H9 (cell line): ENCODE measurements around the gene SPEG. TPM values are rescaled to one million over a fixed set of nuclear protein-coding genes. Genes with fewer than 3 reads are reported as not detected.

ENCODE experiments used
- DNase-seq: peaks from one replicate; pipeline ENCODE4 v3.0.0-alpha.2; 2017
- H2AFZ ChIP-seq: one replicate; pipeline ENCODE4 v1.6.1; 2013; ENCODE audit warnings: mild to moderate bottlenecking, low read length, control low read depth, moderate library complexity
- H2AK5ac ChIP-seq: 2 replicates; pipeline ENCODE4 v1.6.1; 2013; ENCODE audit warnings: low read length, control low read depth, mixed read lengths; ENCODE audit not compliant: insufficient read length
- H2BK120ac ChIP-seq: one replicate; pipeline ENCODE4 v1.6.1; 2013; ENCODE audit warnings: low read depth, mild to moderate bottlenecking, low read length, control low read depth, inconsistent platforms; ENCODE audit not compliant: poor library complexity, severe bottlenecking
- H2BK12ac ChIP-seq: 2 replicates; pipeline ENCODE4 v1.6.1; 2013; ENCODE audit warnings: low read length, control low read depth, mixed read lengths, low read depth; ENCODE audit not compliant: insufficient read length
- H2BK15ac ChIP-seq: 2 replicates; pipeline ENCODE4 v1.6.1; 2013; ENCODE audit warnings: low read depth, low read length, control low read depth
- H2BK20ac ChIP-seq: one replicate; pipeline ENCODE4 v1.6.1; 2013; ENCODE audit warnings: low read depth, mild to moderate bottlenecking, low read length, control low read depth, inconsistent platforms; ENCODE audit not compliant: poor library complexity, severe bottlenecking
- H2BK5ac ChIP-seq: 2 replicates; pipeline ENCODE4 v1.6.1; 2013; ENCODE audit warnings: low read length, control low read depth, mixed read lengths; ENCODE audit not compliant: insufficient read length
- H3K14ac ChIP-seq: 2 replicates; pipeline ENCODE4 v1.6.1; 2013; ENCODE audit warnings: low read length, control low read depth; ENCODE audit not compliant: insufficient read depth
- H3K18ac ChIP-seq: 2 replicates; pipeline ENCODE4 v1.6.1; 2013; ENCODE audit warnings: low read depth, mild to moderate bottlenecking, mixed read lengths, low read length, control low read depth; ENCODE audit not compliant: insufficient read length
- H3K23ac ChIP-seq: 2 replicates; pipeline ENCODE4 v1.6.1; 2013; ENCODE audit warnings: low read length, control low read depth, mixed read lengths, low read depth; ENCODE audit not compliant: insufficient read length
- H3K23me2 ChIP-seq: 2 replicates; pipeline ENCODE4 v1.6.1; 2013; ENCODE audit warnings: low read depth, mild to moderate bottlenecking, mixed read lengths, low read length, control low read depth; ENCODE audit not compliant: insufficient read length, poor library complexity, severe bottlenecking
- H3K27ac ChIP-seq: 2 replicates; pipeline ENCODE4 v1.5.1; 2013; ENCODE audit warnings: low read length, control low read depth, mixed read lengths, low read depth; ENCODE audit not compliant: insufficient read length
- H3K27me3 ChIP-seq: 2 replicates; pipeline ENCODE4 v1.6.1; 2013; ENCODE audit warnings: low read length, control low read depth, inconsistent platforms; ENCODE audit not compliant: insufficient read depth
- H3K4ac ChIP-seq: 2 replicates; pipeline ENCODE4 v1.6.1; 2013; ENCODE audit warnings: low read depth, mild to moderate bottlenecking, control low read depth, inconsistent platforms, low read length, moderate library complexity
- H3K4me1 ChIP-seq: 2 replicates; pipeline ENCODE4 v1.6.1; 2013; ENCODE audit warnings: low read length, control low read depth, inconsistent platforms; ENCODE audit not compliant: insufficient read depth
- H3K4me2 ChIP-seq: 2 replicates; pipeline ENCODE4 v1.6.1; 2013; ENCODE audit warnings: low read length, control low read depth, mixed read lengths; ENCODE audit not compliant: insufficient read length, insufficient read depth
- H3K56ac ChIP-seq: 2 replicates; pipeline ENCODE4 v1.6.1; 2013; ENCODE audit warnings: low read depth, mild to moderate bottlenecking, mixed read lengths, low read length, control low read depth; ENCODE audit not compliant: insufficient read length
- H3K79me1 ChIP-seq: 2 replicates; pipeline ENCODE4 v1.6.1; 2013; ENCODE audit warnings: low read depth, mild to moderate bottlenecking, moderate library complexity, low read length, control low read depth, inconsistent platforms; ENCODE audit not compliant: insufficient read depth, poor library complexity, severe bottlenecking
- H3K79me2 ChIP-seq: 2 replicates; pipeline ENCODE4 v1.6.1; 2013; ENCODE audit warnings: low read length, control low read depth, inconsistent platforms; ENCODE audit not compliant: insufficient read depth
- H3K9ac ChIP-seq: 2 replicates; pipeline ENCODE4 v1.6.1; 2013; ENCODE audit warnings: low read length, control low read depth, mixed read lengths; ENCODE audit not compliant: insufficient read length; ENCODE audit errors: extremely low read depth
- H3K9me3 ChIP-seq: one replicate; pipeline ENCODE4 v1.6.1; 2013; ENCODE audit warnings: low read depth, low read length, inconsistent platforms; ENCODE audit not compliant: control insufficient read depth
- H3T11ph ChIP-seq: one replicate; pipeline ENCODE4 v1.6.1; 2013; ENCODE audit warnings: mild to moderate bottlenecking, low read length, control low read depth, inconsistent platforms
- H4K20me1 ChIP-seq: one replicate; pipeline ENCODE4 v1.6.1; 2013; ENCODE audit not compliant: control insufficient read depth, insufficient read length, insufficient read depth
- H4K5ac ChIP-seq: 2 replicates; pipeline ENCODE4 v1.6.1; 2013; ENCODE audit warnings: low read depth, mild to moderate bottlenecking, mixed read lengths, low read length, control low read depth; ENCODE audit not compliant: insufficient read length
- H4K8ac ChIP-seq: replicated peaks from 2 replicates; pipeline ENCODE4 v1.6.1; 2013; ENCODE audit warnings: low read length, control low read depth, mixed read lengths, low read depth; ENCODE audit not compliant: insufficient read length
- H4K91ac ChIP-seq: 2 replicates; pipeline ENCODE4 v1.6.1; 2013; ENCODE audit warnings: low read depth, mild to moderate bottlenecking, moderate library complexity, mixed read lengths, low read length, control low read depth; ENCODE audit not compliant: insufficient read length
- H3K27ac Mint-ChIP-seq, 3 experiments: 2 replicates in 2 of 3; 3 replicates in 1 of 3; pipeline ENCODE4 v1.8.0; 2020 to 2021; ENCODE audit warnings: mixed read lengths in 3 of 3, mild to moderate bottlenecking in 1 of 3, moderate library complexity in 1 of 3
- H3K27me3 Mint-ChIP-seq: 2 replicates; pipeline ENCODE4 v1.8.0; 2021; ENCODE audit warnings: low read depth, mild to moderate bottlenecking, moderate library complexity, mixed read lengths
- H3K36me3 Mint-ChIP-seq, 3 experiments: 2 replicates in 2 of 3; 3 replicates in 1 of 3; pipeline ENCODE4 v1.8.0; 2020 to 2021; ENCODE audit warnings: low read depth in 3 of 3, mixed read lengths in 3 of 3; ENCODE audit not compliant: insufficient read depth in 1 of 3
- H3K4me1 Mint-ChIP-seq, 2 experiments: 2 replicates each; pipeline ENCODE4 v1.8.0; 2020; ENCODE audit warnings: mixed read lengths in 2 of 2
- H3K4me3 Mint-ChIP-seq, 2 experiments: 2 replicates in 1 of 2; 3 replicates in 1 of 2; pipeline ENCODE4 v1.8.0; 2020 to 2021; ENCODE audit warnings: mild to moderate bottlenecking in 2 of 2, mixed read lengths in 2 of 2, moderate library complexity in 1 of 2
- H3K9me3 Mint-ChIP-seq, 2 experiments: 2 replicates in 1 of 2; 3 replicates in 1 of 2; pipeline ENCODE4 v1.8.0; 2020; ENCODE audit warnings: mild to moderate bottlenecking in 2 of 2, mixed read lengths in 2 of 2, moderate library complexity in 1 of 2
- WGBS: extraction: QIAGEN DNeasy Blood & Tissue Kit; methylation state at CpG from one replicate; pipeline ENCODE4 v1.1.7; 2013; ENCODE audit warnings: missing lambda C conversion rate, low lambda C conversion rate, mixed read lengths; ENCODE audit not compliant: insufficient read length; ENCODE audit errors: extremely low coverage; 5-methylcytosine and 5-hydroxymethylcytosine counted together
- total RNA-seq: library from RNA; stranded (reverse); gene quantifications from 2 replicates; pipeline ENCODE4 v1.2.1, GENCODE V29; 2021
- TF ChIP-seq, protein P1 (sequence below): fragments of 200-600 bp; sonication (generic); conservative IDR thresholded peaks from 3 replicates; pipeline ENCODE4 v1.8.0; 2021; ENCODE audit warnings: antibody characterized with exemption, mild to moderate bottlenecking

SPEG gene
- total RNA-seq, 1 experiment from 2014 or later: 23.7 TPM

DNA sequence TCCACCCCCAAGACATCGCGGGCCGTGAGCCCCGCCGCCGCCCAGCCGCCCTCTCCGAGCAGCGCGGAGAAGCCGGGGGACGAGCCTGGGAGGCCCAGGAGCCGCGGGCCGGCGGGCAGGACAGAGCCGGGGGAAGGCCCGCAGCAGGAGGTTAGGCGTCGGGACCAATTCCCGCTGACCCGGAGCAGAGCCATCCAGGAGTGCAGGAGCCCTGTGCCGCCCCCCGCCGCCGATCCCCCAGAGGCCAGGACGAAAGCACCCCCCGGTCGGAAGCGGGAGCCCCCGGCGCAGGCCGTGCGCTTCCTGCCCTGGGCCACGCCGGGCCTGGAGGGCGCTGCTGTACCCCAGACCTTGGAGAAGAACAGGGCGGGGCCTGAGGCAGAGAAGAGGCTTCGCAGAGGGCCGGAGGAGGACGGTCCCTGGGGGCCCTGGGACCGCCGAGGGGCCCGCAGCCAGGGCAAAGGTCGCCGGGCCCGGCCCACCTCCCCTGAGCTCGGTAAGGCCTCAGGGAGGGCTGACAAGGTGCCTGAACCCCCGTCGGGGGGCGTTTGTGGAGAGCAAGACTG is 14.2 kb downstream of the SPEG start:
- Histone ChIP-seq H2AFZ (no peak overlapping the region), H3K18ac (no peak overlapping the region), H3K79me1 (no peaks in the 10 kb centered on the region), H3K56ac (no peak overlapping the region), H3T11ph (no peak overlapping the region), H3K4me2 (no peak overlapping the region), H2BK20ac (no peak overlapping the region), H3K4ac (no peak overlapping the region), H3K79me2 (no peaks in the 10 kb centered on the region), H3K23me2 (peaks cover 4% of the 10 kb centered on the region), H2BK15ac (no peak overlapping the region), H3K9me3 (no peaks in the 10 kb centered on the region), H2AK5ac (no peak overlapping the region), H3K4me1 (no peaks in the 10 kb centered on the region; the same call in 1 of the 2 replicates), H2BK5ac (no peak overlapping the region), H4K5ac (no peak overlapping the region), H2BK12ac (no peak overlapping the region), H4K20me1 (peaks cover 3% of the 10 kb centered on the region), H3K27me3 (no peaks in the 10 kb centered on the region; the same call in 1 of the 2 replicates), H3K14ac (no peak overlapping the region), H3K9ac (no peak overlapping the region), H2BK120ac (no peak overlapping the region), H4K8ac (no peak overlapping the region), H3K23ac (no peak overlapping the region), H4K91ac (no peak overlapping the region), H3K27ac (no peak overlapping the region)
- no peak overlapping the region for H3K4me3 Mint-ChIP-seq
- peaks cover 5 to 12% (median 8%) of the 10 kb centered on the region in 3 experiments; a peak in 6 of 7 replicates for H3K36me3 Mint-ChIP-seq
- H3K4me1 Mint-ChIP-seq: peaks cover 22 to 42% of the 10 kb centered on the region in 2 experiments
- no peak overlapping the region for H3K27ac Mint-ChIP-seq
- WGBS: no CpG with 5 or more reads among the region's 51 CpGs
- TF ChIP-seq, protein P1, sequence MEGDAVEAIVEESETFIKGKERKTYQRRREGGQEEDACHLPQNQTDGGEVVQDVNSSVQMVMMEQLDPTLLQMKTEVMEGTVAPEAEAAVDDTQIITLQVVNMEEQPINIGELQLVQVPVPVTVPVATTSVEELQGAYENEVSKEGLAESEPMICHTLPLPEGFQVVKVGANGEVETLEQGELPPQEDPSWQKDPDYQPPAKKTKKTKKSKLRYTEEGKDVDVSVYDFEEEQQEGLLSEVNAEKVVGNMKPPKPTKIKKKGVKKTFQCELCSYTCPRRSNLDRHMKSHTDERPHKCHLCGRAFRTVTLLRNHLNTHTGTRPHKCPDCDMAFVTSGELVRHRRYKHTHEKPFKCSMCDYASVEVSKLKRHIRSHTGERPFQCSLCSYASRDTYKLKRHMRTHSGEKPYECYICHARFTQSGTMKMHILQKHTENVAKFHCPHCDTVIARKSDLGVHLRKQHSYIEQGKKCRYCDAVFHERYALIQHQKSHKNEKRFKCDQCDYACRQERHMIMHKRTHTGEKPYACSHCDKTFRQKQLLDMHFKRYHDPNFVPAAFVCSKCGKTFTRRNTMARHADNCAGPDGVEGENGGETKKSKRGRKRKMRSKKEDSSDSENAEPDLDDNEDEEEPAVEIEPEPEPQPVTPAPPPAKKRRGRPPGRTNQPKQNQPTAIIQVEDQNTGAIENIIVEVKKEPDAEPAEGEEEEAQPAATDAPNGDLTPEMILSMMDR: peak; percentile 48; the same call in 2 of the 3 replicates
- peak; percentile 72 for DNase-seq
- H3K27me3 Mint-ChIP-seq: peaks cover 46% of the 10 kb centered on the region
- H3K9me3 Mint-ChIP-seq: no peaks in the 10 kb centered on the region
